ENCODE results near the gene LTF.
A peak's percentile ranks its signal among the peaks of the same experiment; 100 is the strongest.
"Not testable (repeated sequence)": the region's sequence is repeated elsewhere in the genome, so short reads cannot be mapped to it uniquely, and the experiment has no call there.

The LTF gene

DNA sequence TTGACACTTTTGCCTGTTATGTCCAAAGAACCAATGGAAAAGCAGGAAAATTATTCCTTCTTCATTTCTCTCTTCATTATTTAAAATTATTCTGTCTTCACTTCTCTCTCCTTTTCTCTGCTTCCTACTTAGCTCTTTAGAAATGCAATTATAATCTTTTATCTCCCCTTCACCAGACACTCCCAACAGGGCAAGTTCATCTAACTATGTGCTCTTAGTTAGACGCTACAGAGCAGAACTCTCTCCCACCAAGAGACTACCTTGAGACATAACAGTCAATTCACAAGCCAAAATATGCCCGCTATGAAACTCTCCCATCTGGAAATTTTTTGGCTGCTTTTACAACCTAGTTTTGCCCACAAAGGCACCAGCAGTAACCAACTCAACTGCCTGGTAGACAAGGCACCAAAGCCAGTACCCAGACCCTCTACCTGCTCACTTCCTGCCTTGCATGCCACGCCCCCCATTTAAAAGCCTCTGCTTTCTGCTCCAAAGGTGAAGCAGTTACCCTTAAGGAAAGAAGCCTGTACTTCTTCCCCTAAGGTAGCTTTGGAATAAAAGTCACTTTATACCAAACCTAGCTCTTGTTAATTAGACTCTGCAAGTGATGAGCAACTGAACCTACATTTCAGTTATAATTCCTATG lies 29.5 kb downstream of the LTF start:
- no peak for DNase-seq

DNA sequence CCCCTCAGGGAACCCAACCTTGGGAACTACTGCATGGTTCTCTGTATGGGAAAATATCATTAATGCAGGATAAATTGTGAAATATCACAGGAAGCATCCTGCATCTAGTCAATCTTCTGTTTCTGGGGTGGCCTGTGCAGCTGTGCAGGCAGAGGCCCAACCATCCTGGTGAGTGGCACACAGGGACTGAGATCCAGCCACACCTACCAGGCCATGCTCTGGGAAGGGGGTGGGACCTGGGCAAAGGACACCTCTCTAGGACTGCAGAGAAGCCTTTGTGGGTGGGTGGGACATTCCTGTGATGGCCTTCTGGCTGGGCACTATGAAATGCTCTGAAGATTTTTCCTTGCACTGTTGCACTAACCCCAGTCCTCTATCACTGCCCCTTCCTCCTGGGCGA lies 30.9 kb downstream of the LTF start:
- no peak for DNase-seq

DNA sequence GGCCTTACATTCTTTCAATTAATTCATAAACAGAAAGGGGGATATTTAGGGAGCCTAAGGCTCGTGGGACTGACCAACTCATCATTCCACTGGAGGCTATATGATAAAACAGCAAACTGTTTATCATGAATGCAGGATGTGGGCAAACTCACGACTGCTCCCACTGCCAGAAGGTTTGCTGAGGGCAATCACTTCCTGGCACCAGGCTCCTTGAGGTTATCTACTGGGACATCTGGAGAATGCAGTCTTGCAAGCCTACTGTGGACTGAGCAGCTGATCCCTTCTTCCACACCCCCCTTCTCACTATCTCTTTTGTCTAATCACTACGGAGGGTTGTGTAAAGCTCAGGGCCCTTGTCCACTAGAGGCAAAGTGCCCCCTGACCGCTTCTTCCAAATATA lies 31.6 kb downstream of the LTF start:
- DNase-seq, result not testable (repeated sequence)

DNA sequence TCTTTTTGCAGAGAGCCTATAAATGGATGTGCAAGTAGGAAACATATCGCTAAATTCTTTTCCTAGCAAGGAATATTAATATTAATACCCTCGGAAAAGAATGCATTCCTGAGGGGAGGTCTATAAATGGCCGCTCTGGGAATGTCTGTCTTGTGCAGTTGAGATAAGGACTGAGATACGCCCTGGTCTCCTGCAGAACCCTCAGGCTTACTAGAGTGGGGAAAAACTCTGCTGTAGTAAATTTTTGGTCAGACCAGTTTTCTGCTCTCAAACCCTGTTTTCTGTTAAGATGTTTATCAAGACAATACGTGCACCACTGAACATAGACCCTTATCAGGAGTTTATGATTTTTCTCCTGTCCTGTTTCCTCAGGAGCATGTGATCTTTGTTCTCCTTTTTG lies 32.8 kb downstream of the LTF start:
- DNase-seq, result not testable (repeated sequence)

DNA sequence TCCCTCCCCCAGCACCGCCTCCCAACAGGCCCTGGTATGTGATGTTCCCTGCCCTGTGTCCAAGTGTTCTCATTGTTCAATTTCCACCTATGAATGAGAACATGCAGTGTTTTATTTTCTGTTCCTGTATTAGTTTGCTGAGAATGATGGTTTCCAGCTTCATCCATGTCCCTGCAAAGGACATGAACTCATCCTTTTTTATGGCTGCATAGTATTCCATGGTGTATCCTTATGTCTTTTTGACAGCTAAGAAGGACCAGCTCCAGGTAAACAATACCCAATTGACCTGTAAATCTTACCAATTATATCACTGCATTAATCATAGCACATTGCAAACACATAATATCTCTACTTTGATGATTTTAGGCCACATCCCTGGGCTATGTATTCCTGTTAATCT lies 33.8 kb downstream of the LTF start:
- DNase-seq, result not testable (repeated sequence)

DNA sequence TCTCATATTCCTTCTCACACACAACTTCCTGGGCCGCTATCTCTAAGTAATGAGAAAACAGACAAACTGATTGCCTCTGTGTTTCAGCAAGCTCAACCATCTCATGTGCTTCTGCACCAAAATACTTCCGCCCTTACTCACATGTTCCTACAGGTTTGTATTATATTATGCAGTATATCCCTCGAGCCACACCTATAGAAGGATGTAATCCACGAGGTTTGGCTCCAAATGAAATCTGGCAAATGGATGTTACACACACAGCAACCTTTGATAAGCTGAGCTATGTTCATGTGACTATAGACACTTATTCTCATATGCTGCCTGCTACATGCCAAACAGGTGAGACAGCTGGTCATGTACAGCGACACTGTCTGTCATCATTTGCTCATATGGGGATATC lies 35.0 kb downstream of the LTF start:
- DNase-seq, result no peak

DNA sequence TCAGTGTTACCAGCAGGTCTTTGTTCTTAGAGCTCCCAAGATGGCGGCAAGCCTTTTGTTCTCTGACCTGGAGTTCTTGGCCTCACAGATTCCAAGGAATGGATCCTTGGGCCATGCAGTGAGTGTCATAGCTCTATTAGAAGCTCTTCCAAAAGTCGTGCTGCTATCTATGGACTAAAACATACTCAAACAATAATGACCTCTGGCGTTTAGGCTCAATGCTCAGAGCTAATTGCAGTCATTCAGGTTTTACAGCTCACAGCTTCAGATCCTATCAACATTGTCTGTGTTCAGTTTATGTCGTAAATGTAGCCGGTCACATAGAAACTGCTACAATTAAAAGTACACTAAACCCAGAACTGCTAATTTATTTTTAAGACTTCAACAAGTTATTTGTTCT lies 35.5 kb downstream of the LTF start:
- DNase-seq, result no peak

DNA sequence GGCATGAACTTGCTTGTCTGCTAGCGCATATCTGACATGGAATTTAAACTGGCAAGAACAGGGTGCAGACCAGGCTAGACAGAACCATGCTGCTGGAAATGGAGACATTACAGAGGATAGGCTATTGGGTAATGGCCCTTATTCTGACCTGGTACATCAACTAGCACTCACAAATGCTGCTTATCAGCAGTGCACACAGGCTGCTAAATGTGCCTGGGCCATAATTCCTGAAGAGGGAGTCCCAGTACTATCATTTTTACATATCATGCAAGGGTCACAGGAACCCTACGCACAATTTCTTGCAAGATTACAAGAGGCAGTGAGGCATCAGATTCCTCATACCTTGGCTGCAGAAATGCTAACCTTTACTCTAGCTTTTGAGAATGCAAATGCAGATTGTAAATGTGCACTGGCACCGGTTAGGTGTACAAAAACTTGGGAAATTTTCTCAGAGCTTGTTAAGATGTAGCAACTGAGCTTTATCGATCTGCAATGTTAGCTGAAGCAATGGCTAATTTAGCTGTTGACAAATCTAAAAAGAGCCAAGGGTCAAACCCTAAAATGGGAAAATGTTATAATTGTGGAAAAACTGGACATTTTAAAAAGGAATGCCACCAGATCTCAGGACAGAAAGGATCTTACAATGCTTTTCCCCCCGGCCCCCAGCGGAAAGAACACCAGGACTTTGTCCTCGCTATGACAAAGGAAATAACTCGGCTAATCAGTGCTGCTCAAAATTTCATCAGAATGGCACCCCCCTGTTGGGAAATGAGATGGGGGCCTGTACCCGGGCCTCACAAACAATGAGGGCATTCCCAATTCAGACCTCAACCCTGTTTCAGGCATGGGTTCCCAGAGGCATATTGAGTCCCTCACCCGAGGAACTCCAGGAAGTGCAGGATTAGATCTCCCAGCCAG lies 36.5 kb downstream of the LTF start:
- no peak for DNase-seq

DNA sequence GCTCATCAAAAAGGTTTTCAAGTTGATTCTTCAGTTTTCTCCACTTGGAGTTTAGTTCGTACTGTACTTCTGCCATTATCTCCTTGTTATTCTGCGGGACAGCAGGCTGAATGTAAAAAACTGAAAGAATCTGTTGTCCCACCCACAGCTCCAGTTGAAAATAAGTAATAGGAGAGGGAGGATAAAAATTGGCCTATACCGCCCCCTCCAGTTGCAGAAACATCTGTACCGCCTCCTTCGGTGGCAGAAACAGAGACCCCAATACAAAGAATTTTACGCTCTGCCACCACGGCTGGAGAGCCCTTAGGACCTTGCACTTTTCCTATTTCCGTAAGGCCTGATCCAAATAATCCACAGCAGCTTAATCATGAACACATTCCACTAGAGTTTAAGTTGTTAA lies 37.3 kb downstream of the LTF start:
- not testable (repeated sequence) for DNase-seq

DNA sequence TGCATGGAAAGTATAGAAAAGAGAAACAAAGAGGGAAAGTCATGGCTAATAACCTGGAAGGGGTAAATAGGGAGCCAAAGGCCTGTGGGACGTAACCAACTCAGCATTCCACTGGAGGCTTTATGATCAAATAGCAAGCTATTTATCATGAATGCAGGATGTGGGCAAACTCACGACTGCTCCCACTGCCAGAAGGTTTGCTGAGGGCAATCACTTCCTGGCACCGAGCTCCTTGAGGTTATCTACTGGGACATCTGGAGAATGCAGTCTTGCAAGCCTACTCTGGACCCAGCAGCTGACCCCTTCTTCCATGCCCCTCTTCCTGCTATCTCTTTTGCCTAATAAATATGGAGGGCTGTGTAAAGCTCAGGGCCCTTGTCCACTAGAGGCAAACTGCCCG lies 38.2 kb downstream of the LTF start:
- not testable (repeated sequence) for DNase-seq

DNA sequence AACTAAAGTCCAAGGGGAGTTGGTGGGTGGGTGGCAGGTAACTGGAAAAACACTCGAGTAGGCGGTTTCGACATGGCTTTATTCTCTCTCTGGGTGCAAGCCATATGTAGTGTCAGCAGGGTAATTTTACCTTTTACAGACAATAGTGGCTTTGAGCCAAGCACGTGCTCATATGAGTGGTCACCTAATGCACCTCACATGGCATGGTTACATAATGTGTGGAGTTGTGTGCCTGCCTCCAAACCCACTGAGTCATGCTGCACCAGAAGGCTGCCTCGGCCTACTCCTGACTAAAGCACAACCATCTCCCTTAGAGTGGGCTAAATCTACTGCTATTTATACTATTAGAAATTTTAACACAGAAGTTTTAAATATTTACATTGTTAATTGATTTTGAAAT lies 41.1 kb downstream of the LTF start:
- no peak for DNase-seq

DNA sequence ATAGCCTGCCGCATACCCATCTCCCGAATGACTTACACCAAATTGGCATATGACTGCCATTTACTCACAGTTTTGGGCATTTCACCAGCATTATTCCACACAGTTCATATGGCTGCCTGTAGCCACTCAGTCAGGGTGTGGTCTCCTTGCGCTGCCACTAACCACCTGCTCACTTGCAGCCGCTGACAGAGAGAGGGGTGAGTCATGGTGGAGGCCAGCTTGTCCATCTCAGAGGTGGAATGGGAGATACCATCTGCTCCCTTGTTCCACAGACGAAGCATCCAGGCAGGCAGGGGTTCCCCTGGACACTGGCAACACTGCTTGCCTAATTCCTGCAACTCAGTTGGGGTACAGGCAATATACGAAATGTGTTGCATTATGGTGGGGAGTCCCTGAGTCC lies 42.1 kb downstream of the LTF start:
- no peak for DNase-seq

DNA sequence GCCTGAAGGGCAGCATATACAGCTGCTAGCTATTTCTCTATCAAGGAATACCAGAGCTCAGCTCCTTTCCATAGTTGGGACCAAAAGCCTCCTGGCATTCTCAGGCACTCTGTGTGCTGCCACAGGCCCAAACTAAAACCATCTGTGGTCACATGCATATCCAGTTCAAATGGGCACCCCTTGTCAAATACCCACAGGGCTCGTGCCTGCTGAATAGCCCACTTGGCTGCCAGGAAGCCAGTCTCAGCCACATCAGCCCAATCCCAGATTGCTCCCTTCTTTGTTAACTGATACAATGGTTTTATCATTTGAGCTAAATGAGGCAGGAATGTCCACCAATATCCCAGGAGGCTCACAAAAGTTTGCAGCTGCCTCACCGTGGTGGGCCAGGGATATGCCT lies 43.8 kb downstream of the LTF start:
- DNase-seq, result no peak

DNA sequence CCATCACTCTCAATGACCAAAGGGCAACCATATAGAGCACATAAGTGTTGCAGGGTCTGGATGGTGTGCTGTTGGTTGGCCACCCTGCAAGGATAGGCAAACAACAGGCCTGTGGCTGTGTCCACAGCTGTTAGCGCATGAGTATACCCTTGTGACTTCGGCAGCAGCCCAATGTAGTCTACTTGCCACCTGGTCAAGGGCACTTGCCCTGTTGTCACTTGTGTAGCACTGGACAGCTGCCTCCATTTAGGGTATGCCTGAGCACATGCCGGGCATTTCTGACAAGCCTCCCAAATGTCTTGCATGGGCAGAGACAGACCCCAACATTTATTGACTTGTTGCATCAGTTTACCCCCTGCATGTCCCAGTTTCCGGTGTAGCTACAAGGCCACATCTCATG lies 44.9 kb downstream of the LTF start:
- DNase-seq, result no peak

DNA sequence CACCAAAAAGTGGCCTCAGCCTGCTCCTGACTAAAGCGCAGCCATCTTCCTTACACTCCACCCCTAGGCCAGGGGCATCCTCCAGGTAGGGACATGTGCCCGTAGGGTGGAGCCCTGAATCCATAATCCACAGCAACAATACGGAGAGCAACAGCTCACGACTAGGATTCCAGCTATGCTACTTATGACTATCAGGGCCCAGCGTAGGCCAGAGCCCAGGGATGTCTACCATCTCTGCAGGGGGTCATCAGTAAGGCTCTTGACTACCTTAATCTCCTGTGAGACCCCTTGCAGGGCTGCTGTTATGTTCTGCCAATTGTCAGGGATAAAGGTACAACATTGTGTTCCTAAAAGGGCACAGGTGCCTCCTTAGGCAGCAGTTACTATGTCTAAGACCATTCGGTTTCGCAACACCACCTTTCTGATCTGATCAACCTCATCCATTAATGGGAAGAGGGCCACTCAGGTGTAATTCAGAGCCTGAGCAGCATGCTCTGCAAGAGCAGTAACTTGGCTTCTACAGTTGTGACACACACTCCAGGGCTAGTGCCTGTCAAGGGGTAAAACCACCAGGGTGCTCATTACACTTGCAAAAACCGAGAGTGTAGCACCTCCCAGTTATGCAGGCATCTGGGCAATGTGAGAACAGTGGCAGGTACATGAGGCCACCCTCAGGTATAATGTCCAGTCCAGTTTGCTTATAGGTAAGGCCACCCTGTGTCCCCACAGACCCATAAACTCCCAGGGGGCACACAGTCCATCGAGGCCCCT lies 46.7 kb downstream of the LTF start:
- DNase-seq, result no peak

DNA sequence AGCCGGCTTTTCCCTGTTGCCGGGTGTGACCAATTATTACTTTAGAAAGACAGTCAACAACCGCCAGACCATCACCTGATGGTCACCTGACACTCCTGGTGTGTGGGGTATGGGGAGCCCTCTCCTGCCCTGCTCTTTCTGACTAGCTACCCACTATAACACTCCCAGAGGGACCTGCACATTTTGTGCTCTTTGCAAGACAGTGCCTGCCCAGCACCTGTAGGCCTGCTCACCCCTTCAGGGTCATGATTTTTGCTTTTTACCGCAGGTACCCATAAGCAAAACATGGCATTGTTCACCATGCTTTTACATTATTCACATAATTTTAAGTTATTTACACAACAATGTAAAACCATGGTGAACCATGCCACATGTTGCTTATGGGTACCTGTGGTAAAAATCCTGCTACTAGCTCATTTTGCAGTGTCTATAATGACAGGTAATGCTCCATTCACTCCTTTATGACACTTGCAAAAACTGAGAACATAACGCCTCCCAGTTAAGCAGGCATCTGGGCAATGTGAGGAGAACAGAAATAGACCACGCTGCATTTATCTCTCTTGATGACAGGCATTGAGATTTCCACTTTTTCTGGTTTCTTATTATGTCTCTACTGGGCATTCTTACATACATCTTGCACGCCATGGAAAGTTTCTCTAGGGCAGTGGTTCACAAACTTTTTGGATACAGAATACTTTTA lies 47.7 kb downstream of the LTF start:
- no peak for DNase-seq

DNA sequence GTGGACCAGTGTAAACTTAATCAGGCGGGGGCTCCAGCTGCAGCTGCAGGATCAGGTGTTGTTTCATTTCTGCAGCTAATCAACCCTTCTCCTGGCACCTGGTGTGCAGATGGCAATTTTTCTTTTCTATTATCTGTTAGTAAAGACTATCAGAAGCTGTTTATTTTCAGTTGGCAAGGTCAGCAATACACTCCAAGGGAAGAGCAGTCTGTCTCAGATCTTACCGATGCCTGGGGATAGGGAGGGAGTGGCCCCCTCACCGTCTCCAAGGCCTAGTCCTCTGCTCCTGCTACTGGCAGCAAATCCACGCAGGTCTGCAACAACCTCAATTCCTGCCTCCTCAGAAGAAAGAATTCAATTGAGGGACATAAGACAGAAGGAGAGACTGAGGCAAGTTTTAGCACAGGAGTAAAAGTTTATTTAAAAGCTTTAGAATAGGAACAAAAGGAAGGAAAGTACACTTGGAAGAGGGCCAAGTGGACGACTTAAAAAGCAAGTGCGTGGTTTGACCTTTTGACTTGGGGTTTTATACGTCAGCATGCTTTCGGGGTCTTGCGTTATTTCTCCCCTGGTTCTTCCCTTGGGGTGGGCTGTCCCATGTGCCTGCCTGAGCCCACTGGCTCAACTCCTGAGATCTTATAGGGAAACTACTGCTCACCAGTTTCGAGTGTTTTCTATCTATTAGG lies 48.4 kb downstream of the LTF start:
- DNase-seq, result peak; percentile 49

DNA sequence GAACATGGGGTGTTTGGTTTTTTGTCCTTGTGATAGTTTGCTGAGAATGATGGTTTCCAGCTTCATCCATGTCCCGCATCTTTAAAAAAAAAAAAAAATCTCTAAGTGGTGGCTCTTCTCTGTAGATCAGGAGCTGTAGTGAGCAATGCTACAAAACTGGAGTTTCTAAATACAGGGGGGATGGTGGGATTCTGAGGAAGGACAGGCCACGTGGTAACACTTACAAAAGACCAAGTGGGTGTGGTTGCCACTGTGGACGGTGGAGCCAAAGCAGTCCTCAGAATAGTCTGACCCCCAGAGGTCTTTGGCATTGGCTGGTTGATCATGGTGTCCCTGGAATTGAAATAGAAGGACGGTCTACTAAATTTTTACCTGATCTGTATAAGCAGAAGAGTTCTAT lies 50.0 kb downstream of the LTF start:
- DNase-seq, result no peak

DNA sequence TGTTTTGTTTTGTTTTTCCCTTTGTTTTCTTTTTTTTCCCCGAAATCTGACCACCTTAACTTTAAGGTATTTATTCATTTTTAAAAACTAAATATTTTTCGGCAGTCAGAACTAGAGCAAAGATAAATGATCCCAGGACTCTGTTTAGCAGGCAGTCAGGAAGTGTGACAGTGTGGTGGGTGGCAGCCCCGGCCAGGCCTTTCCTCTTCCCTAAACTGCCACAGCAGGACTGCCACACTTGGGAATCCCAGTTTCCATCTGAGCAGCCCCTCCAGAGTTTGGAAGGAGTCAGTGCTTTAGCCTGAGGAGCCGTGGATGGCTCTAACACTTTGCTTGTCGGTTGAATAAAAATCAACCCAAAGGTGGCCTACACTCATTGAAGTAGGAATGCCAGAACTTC lies 50.8 kb downstream of the LTF start:
- no peak for DNase-seq

DNA sequence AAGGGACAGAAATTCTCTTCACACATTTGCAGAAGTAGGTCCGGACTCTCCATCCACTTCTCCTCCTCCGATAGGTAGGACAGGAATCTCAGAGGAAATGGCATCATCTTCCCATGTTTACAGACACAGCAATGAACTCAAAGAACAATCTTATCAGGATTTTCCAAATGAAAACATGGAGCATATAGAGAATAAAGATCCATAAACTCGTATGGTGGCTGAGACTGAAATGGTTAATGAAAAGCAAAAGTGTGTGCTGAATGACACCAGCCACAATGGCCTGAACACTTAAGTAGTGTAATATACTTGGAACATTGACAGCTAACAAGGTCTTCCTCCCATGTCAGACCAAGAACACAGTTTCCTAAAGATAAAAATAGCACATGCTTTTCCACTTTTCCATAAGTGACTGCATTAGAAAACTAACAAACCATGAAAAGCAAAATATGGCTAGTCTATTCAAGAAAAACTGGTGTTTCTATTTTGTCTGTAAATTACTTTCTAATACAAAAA lies 51.9 kb downstream of the LTF start:
- no peak for DNase-seq

DNA sequence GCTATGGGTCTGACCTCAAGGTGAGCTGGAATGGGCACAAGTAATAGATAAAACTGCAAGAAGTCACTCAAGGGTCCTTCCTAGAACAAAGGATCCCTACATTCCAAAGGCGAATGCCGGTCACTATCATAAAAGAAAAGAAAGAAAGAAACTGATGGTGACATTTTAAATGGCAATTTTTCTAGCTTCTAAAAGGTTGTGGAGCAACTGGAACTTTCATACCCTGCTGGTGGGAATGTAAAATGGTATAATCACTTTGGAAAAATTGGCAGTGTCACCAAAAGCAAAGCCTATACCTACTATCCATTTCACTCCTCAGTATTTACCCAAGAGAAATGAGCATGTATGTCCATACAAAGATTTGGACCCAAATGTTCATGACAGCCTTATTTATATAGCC lies 53.4 kb downstream of the LTF start:
- no peak for DNase-seq

DNA sequence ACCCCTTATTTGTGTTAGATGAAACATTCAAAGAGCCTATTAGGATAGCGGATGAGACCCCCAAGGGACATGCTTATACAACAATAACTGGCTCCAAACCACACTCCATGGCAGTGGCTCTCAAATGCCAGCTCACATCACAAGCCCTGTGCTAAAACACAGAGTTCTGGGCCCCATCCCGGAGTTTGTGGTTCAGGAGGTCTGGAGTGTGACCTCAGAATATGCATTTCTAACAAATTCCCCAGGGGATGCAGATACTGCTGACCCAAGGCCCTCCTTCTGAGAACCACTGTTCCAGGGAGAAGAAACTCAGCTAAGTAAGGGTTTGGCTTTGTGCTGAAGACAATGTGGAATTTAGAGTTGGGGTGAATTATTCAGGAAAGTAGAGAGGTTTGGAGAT lies 54.0 kb downstream of the LTF start:
- DNase-seq, result no peak

Data from NCI-H1417 treated with DMSO at 0.1 percent for 48 hours (cell line).